GM23338 (cell line): ENCODE measurements around the gene SHISA6. TPM values are rescaled to one million over a fixed set of nuclear protein-coding genes. Genes with fewer than 3 reads are reported as not detected.

Experiments used
- ETS1 ChIP-seq: IDR thresholded peaks from 2 replicates; pipeline ENCODE4 v1.6.1; 2016; ENCODE audit warnings: antibody characterized with exemption
- EZH2 ChIP-seq: fragments of 200-600 bp; sonication (generic); IDR thresholded peaks from one replicate; pipeline ENCODE4 v1.8.0; 2017; ENCODE audit warnings: antibody characterized with exemption, mild to moderate bottlenecking, low read depth; ENCODE audit not compliant: unreplicated experiment
- EZH2phosphoT487 ChIP-seq: fragments of 200-600 bp; sonication (generic); IDR thresholded peaks from one replicate; pipeline ENCODE4 v1.8.1; 2018; ENCODE audit warnings: antibody characterized with exemption; ENCODE audit not compliant: unreplicated experiment
- REST ChIP-seq: IDR thresholded peaks from one replicate; pipeline ENCODE4 v1.6.1; 2018; ENCODE audit warnings: antibody characterized with exemption; ENCODE audit not compliant: unreplicated experiment
- STAT1 ChIP-seq: IDR thresholded peaks from one replicate; pipeline ENCODE4 v1.6.1; 2016; ENCODE audit warnings: antibody characterized with exemption; ENCODE audit not compliant: unreplicated experiment
- ZNF114 ChIP-seq: fragments of 250-450 bp; sonication (Bioruptor Pico); IDR thresholded peaks from 2 replicates; pipeline ENCODE4 v1.5.0; 2020; ENCODE audit warnings: mild to moderate bottlenecking, moderate library complexity
- ZNF462 ChIP-seq: fragments of 250-450 bp; sonication (Bioruptor Pico); IDR thresholded peaks from 2 replicates; pipeline ENCODE4 v1.5.0; 2020; ENCODE audit warnings: mild to moderate bottlenecking, moderate library complexity
- polyA plus RNA-seq: library from polyadenylated mRNA; unstranded; fragments of >200 nt; fragmentation: Nextera tagmentation; extraction: Ambion mirVana; gene quantifications from 2 replicates; pipeline ENCODE4 v1.2.1, GENCODE V29; 2016
- total RNA-seq: library from RNA; depleted of rRNA; stranded (reverse); fragments of >200 nt; shearing (Covaris generic); gene quantifications from 2 replicates; pipeline ENCODE4 v1.2.3, GENCODE V29; 2014

The SHISA6 gene
- total and polyA plus RNA-seq, 2 experiments from 2014 or later, result 0.52 TPM; not detected in 1

GRCh38 chr17:11269210-11269609, 28.2 kb downstream of the SHISA6 start (continued):
- TF ChIP-seq ZNF462 (CRISPR knock-in tag), result no peak
- no peak for TF ChIP-seq ZNF114
- TF ChIP-seq STAT1, result no peak
- no peak for TF ChIP-seq REST
- no peak for TF ChIP-seq EZH2
- TF ChIP-seq ETS1, result no peak
- TF ChIP-seq EZH2phosphoT487, result no peak
